BJ (cell line): ENCODE measurements around the gene ZNF438. TPM values are rescaled to one million over a fixed set of nuclear protein-coding genes. Genes with fewer than 3 reads are reported as not detected.

Experiments
- CTCF ChIA-PET: fragments of 350-600 bp; formaldehyde crosslinking; extraction: SDS; loops from one replicate; lab custom pipeline; 2021; ENCODE audit warnings: antibody characterized with exemption, inconsistent platforms; lab: Yijun Ruan, JAX
- POLR2A ChIA-PET: fragments of 300-600 bp; sonication (Branson Sonifier 250); formaldehyde crosslinking; extraction: SDS; loops from one replicate; lab custom pipeline; 2021; ENCODE audit warnings: antibody characterized with exemption; lab: Charles Lee
- DNase-seq: peaks from one replicate; pipeline ENCODE4 v3.0.0-alpha.2; 2011; ENCODE audit warnings: low read depth
- H3K27me3 ChIP-seq: 2 replicates; pipeline ENCODE4 v1.6.0; 2011; ENCODE audit warnings: low read length; ENCODE audit not compliant: control insufficient read depth, insufficient read depth
- H3K36me3 ChIP-seq: 2 replicates; pipeline ENCODE4 v1.5.1; 2011; ENCODE audit warnings: low read length; ENCODE audit not compliant: control insufficient read depth, insufficient read depth
- H3K4me3 ChIP-seq: 2 replicates; pipeline ENCODE4 v1.5.1; 2011; ENCODE audit warnings: low read depth, mild to moderate bottlenecking, control low read depth, low read length
- CTCF ChIP-seq: IDR thresholded peaks from 2 replicates; pipeline ENCODE4 v1.5.1; 2011; ENCODE audit warnings: low read depth, mild to moderate bottlenecking, control low read depth, inconsistent platforms, low read length, moderate library complexity; ENCODE audit not compliant: insufficient read depth
- polyA plus RNA-seq: library from polyadenylated mRNA; depleted of rRNA; stranded (reverse); fragments of >200 nt; gene quantifications from 2 replicates; pipeline ENCODE4 v1.2.3, GENCODE V29; 2011

Gene ZNF438
- polyA plus RNA-seq, 1 experiment = 3.7 TPM

- Histone ChIP-seq H3K36me3 (no peaks in the 10 kb centered on the region), H3K27me3 (no peaks in the 10 kb centered on the region), H3K4me3 (no peak overlapping the region)
- TF ChIP-seq CTCF = no peak
- ChIA-PET POLR2A (no interaction called here), CTCF (no interaction called here)
- DNase-seq = no peak
Measured at GRCh38 chr10:30806850-30807249, 224.8 kb downstream of the ZNF438 start.

- CTCF ChIA-PET = interaction anchor here (0.6 to 2.8 kb wide), 4 partner anchors 21 to 479 kb away, joined by 3 to 10 read pairs (median 6); no protein-coding TSS in a partner anchor
- Histone ChIP-seq H3K4me3 (no peak overlapping the region), H3K36me3 (no peaks in the 10 kb centered on the region), H3K27me3 (no peaks in the 10 kb centered on the region)
- DNase-seq = no peak
- POLR2A ChIA-PET = interaction anchor here (0.8 kb wide), 1 partner anchor 28 kb away, joined by 3 read pairs; no protein-coding TSS in a partner anchor
- no peak for TF ChIP-seq CTCF
Measured at GRCh38 chr10:30805061-30805460, 226.6 kb downstream of the ZNF438 start.

- ChIA-PET CTCF (interaction anchor here (0.6 to 2.8 kb wide), 5 partner anchors 14 to 478 kb away, joined by 3 to 10 read pairs (median 4); no protein-coding TSS in a partner anchor), POLR2A (interaction anchor here (0.6 to 0.8 kb wide), 3 partner anchors 28 to 533 kb away, joined by 3 to 4 read pairs (median 3); no protein-coding TSS in a partner anchor)
- no peaks in the 10 kb centered on the region for H3K36me3 ChIP-seq
- no peaks in the 10 kb centered on the region for H3K27me3 ChIP-seq
- H3K4me3 ChIP-seq = no peak overlapping the region
- DNase-seq = peak; percentile 89
- no peak for TF ChIP-seq CTCF
Measured at GRCh38 chr10:30804478-30805055, 227.1 kb downstream of the ZNF438 start.

GRCh38 chr10:30803892-30804322 lies 227.8 kb downstream of the ZNF438 start:
- no peaks in the 10 kb centered on the region for H3K27me3 ChIP-seq
- POLR2A ChIA-PET = interaction anchor here (0.6 to 0.7 kb wide), 3 partner anchors 52 to 533 kb away, joined by 3 to 4 read pairs (median 4); no protein-coding TSS in a partner anchor
- CTCF ChIA-PET = interaction anchor here (1.3 to 2.8 kb wide), 3 partner anchors 15 to 52 kb away, joined by 4 to 10 read pairs (median 8); no protein-coding TSS in a partner anchor
- H3K4me3 ChIP-seq = no peak overlapping the region
- DNase-seq = peak; percentile 75
- TF ChIP-seq CTCF = no peak
- no peaks in the 10 kb centered on the region for H3K36me3 ChIP-seq

- Histone ChIP-seq H3K4me3 (no peak overlapping the region), H3K27me3 (no peaks in the 10 kb centered on the region), H3K36me3 (no peaks in the 10 kb centered on the region)
- CTCF ChIA-PET = no interaction called here
- no peak for DNase-seq
- POLR2A ChIA-PET = no interaction called here
- no peak for TF ChIP-seq CTCF
Measured at GRCh38 chr10:30803058-30803457, 228.6 kb downstream of the ZNF438 start.
